ENCODE measurements around the gene S100A11. TPM values are rescaled to one million over a fixed set of nuclear protein-coding genes. Genes with fewer than 3 reads are reported as not detected.

Gene S100A11
- total RNA-seq, 1 experiment from 2014 or later = 443 TPM

DNA sequence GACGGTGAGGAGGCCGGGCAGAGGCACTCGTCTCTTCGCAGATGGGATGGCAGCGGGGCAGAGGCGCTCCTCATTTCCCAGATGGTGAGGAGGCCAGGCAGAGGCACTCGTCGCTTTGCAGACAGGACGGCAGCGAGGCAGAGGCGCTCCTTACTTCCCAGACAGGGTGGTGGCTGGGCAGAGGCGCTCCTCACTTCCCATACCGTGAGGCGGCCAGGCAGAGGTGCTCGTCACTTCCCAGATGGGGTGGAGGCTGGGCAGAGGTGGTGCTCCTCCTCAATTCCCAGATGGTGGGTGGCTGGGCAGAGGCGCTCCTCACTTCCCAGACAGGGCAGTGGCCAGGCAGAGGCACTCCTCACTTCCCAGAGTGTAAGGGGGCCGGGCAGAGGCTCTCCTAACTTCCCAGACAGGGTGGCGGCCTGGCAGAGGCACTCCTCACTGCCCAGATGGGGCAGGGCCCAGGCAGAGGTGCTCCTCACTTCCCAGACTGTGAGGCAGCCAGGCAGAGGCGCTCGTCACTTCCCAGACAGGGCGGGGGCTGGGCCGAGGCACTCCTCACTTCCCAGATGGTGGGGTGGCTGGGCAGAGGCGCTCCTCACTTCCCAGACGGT lies 42.1 kb upstream of the S100A11 start:
- CTCF ChIA-PET = no interaction called here
- ATAC-seq = no peak
- H3K4me3 ChIP-seq (ENCODE audit: low read length) = no peak overlapping the region
- no peaks in the 10 kb centered on the region for H4K20me1 ChIP-seq (ENCODE audit: low read length)
- TF ChIP-seq EZH2 (IDR thresholded peaks at IDR 0.05; ENCODE audit: low read length, unreplicated experiment) = no peak
- no peak for TF ChIP-seq EZH2phosphoT487 (IDR thresholded peaks at IDR 0.05; ENCODE audit: borderline replicate concordance, low read length)
- TF ChIP-seq, protein P1, sequence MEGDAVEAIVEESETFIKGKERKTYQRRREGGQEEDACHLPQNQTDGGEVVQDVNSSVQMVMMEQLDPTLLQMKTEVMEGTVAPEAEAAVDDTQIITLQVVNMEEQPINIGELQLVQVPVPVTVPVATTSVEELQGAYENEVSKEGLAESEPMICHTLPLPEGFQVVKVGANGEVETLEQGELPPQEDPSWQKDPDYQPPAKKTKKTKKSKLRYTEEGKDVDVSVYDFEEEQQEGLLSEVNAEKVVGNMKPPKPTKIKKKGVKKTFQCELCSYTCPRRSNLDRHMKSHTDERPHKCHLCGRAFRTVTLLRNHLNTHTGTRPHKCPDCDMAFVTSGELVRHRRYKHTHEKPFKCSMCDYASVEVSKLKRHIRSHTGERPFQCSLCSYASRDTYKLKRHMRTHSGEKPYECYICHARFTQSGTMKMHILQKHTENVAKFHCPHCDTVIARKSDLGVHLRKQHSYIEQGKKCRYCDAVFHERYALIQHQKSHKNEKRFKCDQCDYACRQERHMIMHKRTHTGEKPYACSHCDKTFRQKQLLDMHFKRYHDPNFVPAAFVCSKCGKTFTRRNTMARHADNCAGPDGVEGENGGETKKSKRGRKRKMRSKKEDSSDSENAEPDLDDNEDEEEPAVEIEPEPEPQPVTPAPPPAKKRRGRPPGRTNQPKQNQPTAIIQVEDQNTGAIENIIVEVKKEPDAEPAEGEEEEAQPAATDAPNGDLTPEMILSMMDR (conservative IDR thresholded peaks at IDR 0.05; ENCODE audit: low read depth, low read length) = no peak
- no peaks in the 10 kb centered on the region for H3K9me3 ChIP-seq (ENCODE audit: low read length)
- H3K36me3 ChIP-seq (ENCODE audit: low read depth, low read length) = no peaks in the 10 kb centered on the region
- peaks cover 75% of the 10 kb centered on the region for H3K27me3 ChIP-seq (ENCODE audit: low read length)
- H3K27ac ChIP-seq (ENCODE audit: low read length) = no peak overlapping the region
- intact Hi-C loops (cut with micrococcal nuclease) = no loop called here
- DNase-seq = no peak
- POLR2A ChIA-PET (ENCODE audit: unreplicated experiment) = no interaction called here
- H3K9ac ChIP-seq (ENCODE audit: low read length) = no peak overlapping the region
- H3K79me2 ChIP-seq (ENCODE audit: low read length) = no peaks in the 10 kb centered on the region
- no peaks in the 10 kb centered on the region for H3K9me2 ChIP-seq (replicated peaks; ENCODE audit: low read length)
- H3K4me1 ChIP-seq (ENCODE audit: insufficient read depth, low read length) = no peaks in the 10 kb centered on the region
- BruUV-seq (replicated peaks) = no TSS peak
- H3K4me2 ChIP-seq (ENCODE audit: low read length) = no peak overlapping the region
- no peak overlapping the region for H2AFZ ChIP-seq (ENCODE audit: low read length)
- no peaks in the 10 kb centered on the region for H3F3A ChIP-seq (ENCODE audit: low read length, unreplicated experiment)

DNA sequence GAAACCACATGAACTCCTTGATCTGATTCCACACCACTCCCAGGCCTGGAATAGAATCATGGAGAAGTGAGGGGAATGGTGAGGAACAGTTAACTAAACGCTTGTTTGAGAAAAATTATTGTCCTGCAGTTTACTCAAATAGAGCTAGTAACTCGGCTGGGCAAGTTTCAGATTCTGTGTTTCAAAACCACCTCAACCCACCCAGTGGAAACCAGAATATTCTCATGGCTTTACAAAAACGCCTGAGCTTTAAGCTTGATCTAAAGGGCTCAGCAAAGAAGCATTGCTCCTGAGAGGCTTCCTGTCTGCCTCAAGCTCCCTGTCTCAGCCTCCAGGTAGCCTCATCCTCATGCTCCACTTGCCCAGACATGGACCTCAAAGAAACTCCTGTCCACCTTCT lies 35.5 kb upstream of the S100A11 start:
- H2AFZ ChIP-seq (ENCODE audit: low read length) = no peak overlapping the region
- no peaks in the 10 kb centered on the region for H3K9me2 ChIP-seq (replicated peaks; ENCODE audit: low read length)
- no peak overlapping the region for H3K9ac ChIP-seq (ENCODE audit: low read length)
- no peak overlapping the region for H3K27ac ChIP-seq (ENCODE audit: low read length)
- TF ChIP-seq EZH2 (IDR thresholded peaks at IDR 0.05; ENCODE audit: low read length, unreplicated experiment) (no peak), EZH2phosphoT487 (IDR thresholded peaks at IDR 0.05; ENCODE audit: borderline replicate concordance, low read length) (no peak)
- TF ChIP-seq, protein P1 (conservative IDR thresholded peaks at IDR 0.05; ENCODE audit: low read depth, low read length) = no peak
- no peaks in the 10 kb centered on the region for H3K4me1 ChIP-seq (ENCODE audit: insufficient read depth, low read length)
- no peak overlapping the region for H3K4me3 ChIP-seq (ENCODE audit: low read length)
- no peaks in the 10 kb centered on the region for H3F3A ChIP-seq (ENCODE audit: low read length, unreplicated experiment)
- DNase-seq (no peak), ATAC-seq (no peak)
- ChIA-PET POLR2A (ENCODE audit: unreplicated experiment) (no interaction called here), CTCF (no interaction called here)
- no TSS peak for BruUV-seq (replicated peaks)
- intact Hi-C loops (cut with micrococcal nuclease) = no loop called here
- H3K36me3 ChIP-seq (ENCODE audit: low read depth, low read length) = no peaks in the 10 kb centered on the region
- no peak overlapping the region for H3K4me2 ChIP-seq (ENCODE audit: low read length)
- H3K9me3 ChIP-seq (ENCODE audit: low read length) = no peaks in the 10 kb centered on the region
- no peaks in the 10 kb centered on the region for H4K20me1 ChIP-seq (ENCODE audit: low read length)
- peaks cover 97% of the 10 kb centered on the region for H3K27me3 ChIP-seq (ENCODE audit: low read length)
- no peaks in the 10 kb centered on the region for H3K79me2 ChIP-seq (ENCODE audit: low read length)

DNA sequence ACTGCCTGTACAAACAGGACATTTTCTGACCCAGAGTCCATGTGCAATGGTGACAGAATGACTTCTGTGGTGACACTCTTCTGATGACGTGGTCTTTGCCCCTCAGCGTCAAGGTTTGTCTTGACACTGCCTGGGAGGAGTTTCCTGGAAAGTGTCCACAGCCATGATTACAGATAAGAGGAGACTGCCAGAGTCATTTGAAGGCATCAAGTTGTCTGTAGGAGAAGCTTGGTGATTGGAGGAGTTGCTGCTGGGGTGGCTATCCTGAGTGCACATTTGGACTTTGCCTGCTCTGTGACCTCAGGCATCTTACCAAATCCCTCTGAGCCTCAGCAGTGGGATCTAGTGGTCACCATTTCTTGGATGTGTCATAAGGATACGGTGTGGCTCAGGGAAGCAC lies 34.3 kb upstream of the S100A11 start:
- TF ChIP-seq EZH2 (IDR thresholded peaks at IDR 0.05; ENCODE audit: low read length, unreplicated experiment) (no peak), EZH2phosphoT487 (IDR thresholded peaks at IDR 0.05; ENCODE audit: borderline replicate concordance, low read length) (no peak)
- TF ChIP-seq, protein P1 (conservative IDR thresholded peaks at IDR 0.05; ENCODE audit: low read depth, low read length) = no peak
- Histone ChIP-seq H3K79me2 (ENCODE audit: low read length) (no peaks in the 10 kb centered on the region), H3K27me3 (ENCODE audit: low read length) (peaks cover 97% of the 10 kb centered on the region), H3K9me3 (ENCODE audit: low read length) (no peaks in the 10 kb centered on the region), H3K36me3 (ENCODE audit: low read depth, low read length) (no peaks in the 10 kb centered on the region), H3K4me2 (ENCODE audit: low read length) (no peak overlapping the region), H3F3A (ENCODE audit: low read length, unreplicated experiment) (no peaks in the 10 kb centered on the region), H3K9me2 (replicated peaks; ENCODE audit: low read length) (no peaks in the 10 kb centered on the region), H3K4me3 (ENCODE audit: low read length) (no peak overlapping the region), H4K20me1 (ENCODE audit: low read length) (no peaks in the 10 kb centered on the region), H2AFZ (ENCODE audit: low read length) (no peak overlapping the region), H3K27ac (ENCODE audit: low read length) (no peak overlapping the region), H3K4me1 (ENCODE audit: insufficient read depth, low read length) (no peaks in the 10 kb centered on the region), H3K9ac (ENCODE audit: low read length) (no peak overlapping the region)
- intact Hi-C loops (cut with micrococcal nuclease) = no loop called here
- DNase-seq = no peak
- BruUV-seq (replicated peaks) = no TSS peak
- ChIA-PET CTCF (no interaction called here), POLR2A (ENCODE audit: unreplicated experiment) (no interaction called here)
- ATAC-seq = no peak
